ENCODE data around the gene SYNPO. TPM values are rescaled to one million over a fixed set of nuclear protein-coding genes. Genes with fewer than 3 reads are reported as not detected.

Gene SYNPO
- polyA plus RNA-seq, 1 donor from 2014 or later, result not detected

DNA sequence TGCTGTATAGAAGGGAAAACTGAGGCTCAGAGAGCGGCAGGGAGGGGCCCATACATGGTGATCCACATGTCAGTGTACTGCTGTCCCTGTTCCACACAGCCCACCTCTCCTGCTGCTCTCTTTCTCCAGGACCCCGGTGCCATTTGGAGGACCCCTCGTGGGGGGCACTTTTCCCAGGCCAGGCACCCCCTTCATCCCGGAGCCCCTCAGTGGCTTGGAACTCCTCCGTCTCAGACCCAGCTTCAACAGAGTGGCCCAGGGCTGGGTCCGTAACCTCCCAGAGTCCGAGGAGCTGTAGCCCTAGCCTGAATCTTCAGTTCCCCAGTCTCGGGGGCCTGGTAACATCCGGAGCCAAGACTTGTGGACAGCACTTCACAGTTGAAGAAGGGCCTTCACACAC is 36.1 kb downstream of the SYNPO start:
- H4K20me1 ChIP-seq (ENCODE audit: insufficient read depth), result no peaks in the 10 kb centered on the region

DNA sequence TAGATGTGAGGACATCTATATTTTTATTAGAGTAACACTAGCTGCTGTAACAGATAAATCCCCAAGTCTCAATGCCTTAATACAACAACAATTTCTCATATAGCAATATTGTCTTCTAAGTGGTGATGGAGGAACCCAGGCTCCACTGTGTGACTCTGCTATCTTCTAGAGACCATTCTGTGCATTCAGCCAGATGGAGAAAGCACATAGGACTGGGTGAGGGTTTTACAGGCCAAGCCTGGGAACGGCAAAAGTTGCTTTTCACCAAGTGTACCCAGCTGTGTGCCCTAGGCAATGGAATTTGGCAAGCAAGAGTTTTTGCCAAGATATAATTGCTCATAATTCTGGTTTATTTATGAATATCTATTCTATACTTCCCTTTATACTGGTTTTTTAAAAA is 48.7 kb downstream of the SYNPO start:
- H3K9me2 ChIP-seq (ENCODE audit: insufficient read depth, low read length), result no peaks in the 10 kb centered on the region
- no peaks in the 10 kb centered on the region for H4K20me1 ChIP-seq (ENCODE audit: insufficient read depth)
- no peak overlapping the region for H3K27ac ChIP-seq (ENCODE audit: low read length)
- no peak for TF ChIP-seq POLR2AphosphoS5 (IDR thresholded peaks at IDR 0.05)
- no peak for TF ChIP-seq MXI1 (conservative IDR thresholded peaks at IDR 0.05; ENCODE audit: poor library complexity, severe bottlenecking)
- TF ChIP-seq CTCF (IDR thresholded peaks at IDR 0.05; ENCODE audit: poor library complexity, severe bottlenecking), result no peak
- no peak for TF ChIP-seq TAF1 (IDR thresholded peaks at IDR 0.05; ENCODE audit: low read depth)
- TF ChIP-seq RAD21 (conservative IDR thresholded peaks at IDR 0.05), result no peak
- TF ChIP-seq, protein P1, sequence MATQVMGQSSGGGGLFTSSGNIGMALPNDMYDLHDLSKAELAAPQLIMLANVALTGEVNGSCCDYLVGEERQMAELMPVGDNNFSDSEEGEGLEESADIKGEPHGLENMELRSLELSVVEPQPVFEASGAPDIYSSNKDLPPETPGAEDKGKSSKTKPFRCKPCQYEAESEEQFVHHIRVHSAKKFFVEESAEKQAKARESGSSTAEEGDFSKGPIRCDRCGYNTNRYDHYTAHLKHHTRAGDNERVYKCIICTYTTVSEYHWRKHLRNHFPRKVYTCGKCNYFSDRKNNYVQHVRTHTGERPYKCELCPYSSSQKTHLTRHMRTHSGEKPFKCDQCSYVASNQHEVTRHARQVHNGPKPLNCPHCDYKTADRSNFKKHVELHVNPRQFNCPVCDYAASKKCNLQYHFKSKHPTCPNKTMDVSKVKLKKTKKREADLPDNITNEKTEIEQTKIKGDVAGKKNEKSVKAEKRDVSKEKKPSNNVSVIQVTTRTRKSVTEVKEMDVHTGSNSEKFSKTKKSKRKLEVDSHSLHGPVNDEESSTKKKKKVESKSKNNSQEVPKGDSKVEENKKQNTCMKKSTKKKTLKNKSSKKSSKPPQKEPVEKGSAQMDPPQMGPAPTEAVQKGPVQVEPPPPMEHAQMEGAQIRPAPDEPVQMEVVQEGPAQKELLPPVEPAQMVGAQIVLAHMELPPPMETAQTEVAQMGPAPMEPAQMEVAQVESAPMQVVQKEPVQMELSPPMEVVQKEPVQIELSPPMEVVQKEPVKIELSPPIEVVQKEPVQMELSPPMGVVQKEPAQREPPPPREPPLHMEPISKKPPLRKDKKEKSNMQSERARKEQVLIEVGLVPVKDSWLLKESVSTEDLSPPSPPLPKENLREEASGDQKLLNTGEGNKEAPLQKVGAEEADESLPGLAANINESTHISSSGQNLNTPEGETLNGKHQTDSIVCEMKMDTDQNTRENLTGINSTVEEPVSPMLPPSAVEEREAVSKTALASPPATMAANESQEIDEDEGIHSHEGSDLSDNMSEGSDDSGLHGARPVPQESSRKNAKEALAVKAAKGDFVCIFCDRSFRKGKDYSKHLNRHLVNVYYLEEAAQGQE (IDR thresholded peaks at IDR 0.05; ENCODE audit: borderline replicate concordance), result no peak
- no peak for TF ChIP-seq EZH2 (IDR thresholded peaks at IDR 0.05; ENCODE audit: borderline replicate concordance, insufficient read depth, low read length, poor library complexity, severe bottlenecking)
- no peaks in the 10 kb centered on the region for H3K36me3 ChIP-seq (ENCODE audit: insufficient read depth, low read length)
- H3K9me3 ChIP-seq (ENCODE audit: low read length), result no peaks in the 10 kb centered on the region
- H3K4me2 ChIP-seq (ENCODE audit: low read length), result no peak overlapping the region
- H3K79me2 ChIP-seq (replicated peaks; ENCODE audit: insufficient read depth, low read length), result no peaks in the 10 kb centered on the region
- H3F3A ChIP-seq (ENCODE audit: insufficient read depth, low read length, poor library complexity, severe bottlenecking), result no peaks in the 10 kb centered on the region
- H2AFZ ChIP-seq (ENCODE audit: low read depth, low read length), result no peak overlapping the region
- H3K9ac ChIP-seq (ENCODE audit: low read length), result no peak overlapping the region
- H3K27me3 ChIP-seq (ENCODE audit: insufficient read depth, low read depth, low read length), result no peaks in the 10 kb centered on the region
- H3K4me3 ChIP-seq (ENCODE audit: low read length), result no peak overlapping the region

More for the DNA sequence above, 36.1 kb downstream of the SYNPO start:
- H3K9ac ChIP-seq (ENCODE audit: low read length), result no peak overlapping the region
- H3K79me2 ChIP-seq (replicated peaks; ENCODE audit: insufficient read depth, low read length), result no peaks in the 10 kb centered on the region
- H3K27me3 ChIP-seq (ENCODE audit: insufficient read depth, low read depth, low read length), result peaks cover 16% of the 10 kb centered on the region
- H3K9me2 ChIP-seq (ENCODE audit: insufficient read depth, low read length), result no peaks in the 10 kb centered on the region
- no peak overlapping the region for H3K27ac ChIP-seq (ENCODE audit: low read length)
- H3F3A ChIP-seq (ENCODE audit: insufficient read depth, low read length, poor library complexity, severe bottlenecking), result no peaks in the 10 kb centered on the region
- no peak overlapping the region for H3K4me2 ChIP-seq (ENCODE audit: low read length)
- no peak overlapping the region for H3K4me3 ChIP-seq (ENCODE audit: low read length)
- H2AFZ ChIP-seq (ENCODE audit: low read depth, low read length), result no peak overlapping the region
- H3K36me3 ChIP-seq (ENCODE audit: insufficient read depth, low read length), result no peaks in the 10 kb centered on the region
- no peaks in the 10 kb centered on the region for H3K9me3 ChIP-seq (ENCODE audit: low read length)
- no peak for TF ChIP-seq POLR2AphosphoS5 (IDR thresholded peaks at IDR 0.05)
- TF ChIP-seq SMC3 (conservative IDR thresholded peaks at IDR 0.05; ENCODE audit: poor library complexity), result no peak
- no peak for TF ChIP-seq TAF1 (IDR thresholded peaks at IDR 0.05; ENCODE audit: low read depth)
- TF ChIP-seq EP300 (conservative IDR thresholded peaks at IDR 0.05; ENCODE audit: poor library complexity, severe bottlenecking), result no peak
- TF ChIP-seq MXI1 (conservative IDR thresholded peaks at IDR 0.05; ENCODE audit: poor library complexity, severe bottlenecking), result no peak

DNA sequence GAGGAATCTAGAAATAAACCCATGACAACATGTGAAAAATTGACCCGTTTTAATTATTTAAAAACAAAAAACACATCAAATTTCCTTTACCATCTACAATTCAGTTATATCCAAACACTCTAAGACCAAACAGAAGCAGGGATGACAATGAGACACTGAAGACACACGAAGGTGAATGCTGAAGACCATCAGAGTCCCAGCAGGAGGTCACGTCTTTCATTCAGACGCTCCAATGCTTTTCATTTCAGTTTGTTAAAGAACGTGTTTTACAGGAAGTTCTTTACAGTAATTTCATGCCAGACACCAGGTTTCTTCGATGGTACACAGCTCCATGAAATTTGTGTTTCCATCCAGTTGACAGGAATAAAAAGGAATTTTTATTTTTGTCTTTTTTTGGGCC is 50.3 kb downstream of the SYNPO start:
- no peak overlapping the region for H2AFZ ChIP-seq (ENCODE audit: low read depth, low read length)
- H3K79me2 ChIP-seq (replicated peaks; ENCODE audit: insufficient read depth, low read length), result no peaks in the 10 kb centered on the region
- H4K20me1 ChIP-seq (ENCODE audit: insufficient read depth), result no peaks in the 10 kb centered on the region
- H3K4me3 ChIP-seq (ENCODE audit: low read length), result no peak overlapping the region
- H3K9ac ChIP-seq (ENCODE audit: low read length), result no peak overlapping the region
- H3K36me3 ChIP-seq (ENCODE audit: insufficient read depth, low read length), result peaks cover 3% of the 10 kb centered on the region
- H3K9me3 ChIP-seq (ENCODE audit: low read length), result no peaks in the 10 kb centered on the region
- H3K9me2 ChIP-seq (ENCODE audit: insufficient read depth, low read length), result no peaks in the 10 kb centered on the region
- peak overlapping the region; percentile 45 for H3K27ac ChIP-seq (ENCODE audit: low read length)
- H3K27me3 ChIP-seq (ENCODE audit: insufficient read depth, low read depth, low read length), result no peaks in the 10 kb centered on the region
- no peak overlapping the region for H3K4me2 ChIP-seq (ENCODE audit: low read length)
- no peaks in the 10 kb centered on the region for H3F3A ChIP-seq (ENCODE audit: insufficient read depth, low read length, poor library complexity, severe bottlenecking)
- TF ChIP-seq MXI1 (conservative IDR thresholded peaks at IDR 0.05; ENCODE audit: poor library complexity, severe bottlenecking) (no peak), CTCF (IDR thresholded peaks at IDR 0.05; ENCODE audit: poor library complexity, severe bottlenecking) (no peak), RAD21 (conservative IDR thresholded peaks at IDR 0.05) (no peak), TAF1 (IDR thresholded peaks at IDR 0.05; ENCODE audit: low read depth) (no peak), EP300 (conservative IDR thresholded peaks at IDR 0.05; ENCODE audit: poor library complexity, severe bottlenecking) (no peak), POLR2AphosphoS5 (IDR thresholded peaks at IDR 0.05) (no peak), SMC3 (conservative IDR thresholded peaks at IDR 0.05; ENCODE audit: poor library complexity) (no peak), EZH2 (IDR thresholded peaks at IDR 0.05; ENCODE audit: borderline replicate concordance, insufficient read depth, low read length, poor library complexity, severe bottlenecking) (no peak)
- TF ChIP-seq, protein P1 (IDR thresholded peaks at IDR 0.05; ENCODE audit: borderline replicate concordance), result no peak

All from neural cell (in vitro differentiated cells).